Gastroesophageal sphincter (tissue), 4 donors: ENCODE measurements around the gene PRKD1. TPM values are rescaled to one million over a fixed set of nuclear protein-coding genes. Genes with fewer than 3 reads are reported as not detected.
"Not testable (repeated sequence)": the region's sequence is repeated elsewhere in the genome, so short reads cannot be mapped to it uniquely, and the experiment has no call there.

Experiments used
- ATAC-seq: fragments of 150-250 bp; one replicate; pipeline ENCODE4 v1.9.1; 2016; ENCODE audit warnings: mild to moderate bottlenecking, moderate library complexity
- H3K27ac ChIP-seq, 4 donors: fragments of 200-600 bp; sonication (generic) in 3 of 4; 1 replicate in 3 of 4; 2 replicates in 1 of 4; pipeline ENCODE4 v1.5.1; 2016 to 2019
- H3K27me3 ChIP-seq: fragments of 200-600 bp; sonication (generic); one replicate; pipeline ENCODE4 v1.5.1; 2019
- H3K36me3 ChIP-seq, 2 donors: fragments of 200-600 bp; sonication (generic); one replicate each; pipeline ENCODE4 v1.5.1; 2019; ENCODE audit warnings: control low read depth in 1 of 2
- H3K4me1 ChIP-seq, 3 donors: fragments of 200-600 bp; sonication (generic); 1 replicate in 2 of 3; 2 replicates in 1 of 3; pipeline ENCODE4 v1.5.1; 2016 to 2019; ENCODE audit warnings: control low read depth in 2 of 3
- H3K4me3 ChIP-seq, 2 donors: fragments of 200-600 bp; sonication (generic); one replicate each; pipeline ENCODE4 v1.5.1; 2019; ENCODE audit warnings: mild to moderate bottlenecking in 1 of 2, moderate library complexity in 1 of 2
- H3K9me3 ChIP-seq, 3 donors: fragments of 200-600 bp; sonication (generic); one replicate each; pipeline ENCODE4 v1.5.1; 2017 to 2019; ENCODE audit warnings: control low read depth in 2 of 3
- EP300 ChIP-seq: sonication (generic); formaldehyde crosslinking; IDR thresholded peaks from one replicate; pipeline ENCODE4 v1.6.1; 2017; ENCODE audit warnings: antibody characterized with exemption, mild to moderate bottlenecking
- POLR2A ChIP-seq, 2 donors: fragments of 450-650 bp; IDR thresholded peaks; one replicate each; pipeline ENCODE4 v1.6.1; 2017; ENCODE audit warnings: antibody characterized with exemption in 2 of 2, mild to moderate bottlenecking in 2 of 2, moderate library complexity in 1 of 2
- POLR2AphosphoS5 ChIP-seq: sonication (generic); formaldehyde crosslinking; IDR thresholded peaks from one replicate; pipeline ENCODE4 v1.6.1; 2017; ENCODE audit warnings: antibody characterized with exemption
- WGBS, 2 donors: methylation state at CpG; one replicate each; pipeline ENCODE4 v1.1.5; 2018; ENCODE audit warnings: low coverage in 1 of 2; 5-methylcytosine and 5-hydroxymethylcytosine counted together
- total RNA-seq, 4 donors: library from RNA; depleted of rRNA; stranded (reverse); fragments of >200 nt; gene quantifications; one replicate each; pipeline ENCODE4 v1.1.0, GENCODE V29; 2016
- TF ChIP-seq, protein P1 (sequence below), 4 experiments: fragments of 200-600 bp in 2 of 4; fragments of 450-650 bp in 2 of 4; sonication (generic) in 1 of 4; IDR thresholded peaks; one replicate each; pipeline ENCODE4 v1.5.1; 2017 to 2019; ENCODE audit warnings: antibody characterized with exemption in 4 of 4, mild to moderate bottlenecking in 2 of 4, moderate library complexity in 2 of 4

Gene PRKD1
- total RNA-seq, 4 donors from 2014 or later, result 11.9 to 14.3 (median 12.6) TPM

DNA sequence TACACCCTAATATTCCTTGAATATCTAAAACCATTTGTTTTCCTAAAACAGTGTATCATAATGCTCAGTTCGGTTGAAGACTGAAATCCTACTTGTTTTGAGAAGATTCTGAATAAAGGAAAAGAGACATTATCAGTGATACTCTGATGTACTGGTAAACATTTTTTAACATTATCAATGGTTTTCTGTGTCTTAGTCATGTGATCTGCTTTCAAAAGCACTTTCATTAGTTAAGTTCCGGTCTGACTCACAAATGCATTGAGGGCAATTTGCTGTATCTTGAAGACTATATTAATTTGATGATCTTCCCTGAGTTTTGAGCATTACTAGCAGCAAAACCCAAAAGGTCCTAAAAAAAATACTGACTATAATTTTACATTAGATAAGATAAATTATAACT, 145.6 kb downstream of the PRKD1 start:
- H3K4me1 ChIP-seq, result no peaks in the 10 kb centered on the region

DNA sequence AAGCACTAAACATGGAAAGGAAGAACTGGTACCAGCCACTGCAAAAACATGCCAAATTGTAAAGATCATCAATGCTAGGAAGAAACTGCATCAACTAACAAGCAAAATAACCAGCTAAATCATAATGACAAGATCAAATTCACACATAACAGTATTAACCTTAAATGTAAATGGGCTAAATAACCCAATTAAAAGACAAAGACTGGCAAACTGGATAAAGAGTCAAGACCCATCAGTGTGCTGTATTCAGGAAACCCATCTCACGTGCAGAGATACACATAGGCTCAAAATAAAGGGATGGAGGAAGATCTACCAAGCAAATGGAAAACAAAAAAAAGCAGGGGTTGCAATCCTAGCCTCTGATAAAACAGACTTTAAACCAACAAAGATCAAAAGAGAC, 150.5 kb downstream of the PRKD1 start:
- H3K4me3 ChIP-seq, H3K27me3 ChIP-seq, ATAC-seq, H3K4me1 ChIP-seq, H3K27ac ChIP-seq, H3K36me3 ChIP-seq: not testable (repeated sequence)
- WGBS, 2 donors, result no CpG with 5 or more reads among the region's 1 CpG
- H3K9me3 ChIP-seq, result peaks cover 0 to 17% (median 0%) of the 10 kb centered on the region in 3 donors

More for the DNA sequence above, 145.6 kb downstream of the PRKD1 start:
- ATAC-seq, result no peak
- no peak overlapping the region for H3K27ac ChIP-seq
- H3K27me3 ChIP-seq, result no peaks in the 10 kb centered on the region
- TF ChIP-seq EP300 (no peak), POLR2AphosphoS5 (no peak), POLR2A (IDR thresholded peaks at IDR 0.05) (no peak)
- TF ChIP-seq, protein P1, sequence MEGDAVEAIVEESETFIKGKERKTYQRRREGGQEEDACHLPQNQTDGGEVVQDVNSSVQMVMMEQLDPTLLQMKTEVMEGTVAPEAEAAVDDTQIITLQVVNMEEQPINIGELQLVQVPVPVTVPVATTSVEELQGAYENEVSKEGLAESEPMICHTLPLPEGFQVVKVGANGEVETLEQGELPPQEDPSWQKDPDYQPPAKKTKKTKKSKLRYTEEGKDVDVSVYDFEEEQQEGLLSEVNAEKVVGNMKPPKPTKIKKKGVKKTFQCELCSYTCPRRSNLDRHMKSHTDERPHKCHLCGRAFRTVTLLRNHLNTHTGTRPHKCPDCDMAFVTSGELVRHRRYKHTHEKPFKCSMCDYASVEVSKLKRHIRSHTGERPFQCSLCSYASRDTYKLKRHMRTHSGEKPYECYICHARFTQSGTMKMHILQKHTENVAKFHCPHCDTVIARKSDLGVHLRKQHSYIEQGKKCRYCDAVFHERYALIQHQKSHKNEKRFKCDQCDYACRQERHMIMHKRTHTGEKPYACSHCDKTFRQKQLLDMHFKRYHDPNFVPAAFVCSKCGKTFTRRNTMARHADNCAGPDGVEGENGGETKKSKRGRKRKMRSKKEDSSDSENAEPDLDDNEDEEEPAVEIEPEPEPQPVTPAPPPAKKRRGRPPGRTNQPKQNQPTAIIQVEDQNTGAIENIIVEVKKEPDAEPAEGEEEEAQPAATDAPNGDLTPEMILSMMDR (IDR thresholded peaks at IDR 0.05), result no peak
- no peak overlapping the region for H3K4me3 ChIP-seq
- H3K9me3 ChIP-seq, result peaks cover 0 to 6% (median 0%) of the 10 kb centered on the region in 3 donors
- 85 to 87% methylated on average over 2 of the region's 2 CpGs for WGBS, 2 donors
- no peaks in the 10 kb centered on the region for H3K36me3 ChIP-seq

DNA sequence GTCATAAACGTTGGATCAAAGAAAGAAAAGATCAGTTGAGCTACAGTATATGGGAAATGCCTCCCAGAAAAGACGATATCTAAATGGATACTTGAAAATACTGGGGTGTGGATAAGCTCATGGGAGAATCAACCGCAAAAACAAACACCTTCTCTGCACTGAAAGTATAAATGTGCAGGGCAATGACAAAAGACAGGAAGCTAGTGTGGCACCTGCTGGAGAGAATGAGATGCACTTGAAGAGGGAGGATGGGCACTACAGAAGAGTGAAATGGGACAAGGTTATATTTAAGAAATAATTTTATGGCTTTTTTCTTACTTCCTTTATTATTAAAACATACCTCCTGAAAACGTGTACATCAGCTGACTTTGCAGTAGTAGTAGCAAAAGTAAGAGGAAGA, 153.7 kb downstream of the PRKD1 start:
- Histone ChIP-seq H3K36me3 (peaks cover 0 to 5% of the 10 kb centered on the region in 2 donors), H3K27me3 (no peaks in the 10 kb centered on the region), H3K4me3 (no peak overlapping the region), H3K4me1 (no peaks in the 10 kb centered on the region), H3K27ac (no peak overlapping the region), H3K9me3 (peaks cover 0 to 24% (median 0%) of the 10 kb centered on the region in 3 donors)
- ATAC-seq, result no peak
- 64 to 67% methylated on average over 4 of the region's 4 CpGs for WGBS, 2 donors
- TF ChIP-seq POLR2A (IDR thresholded peaks at IDR 0.05) (no peak), EP300 (no peak), POLR2AphosphoS5 (no peak)
- TF ChIP-seq, protein P1 (IDR thresholded peaks at IDR 0.05), result no peak

DNA sequence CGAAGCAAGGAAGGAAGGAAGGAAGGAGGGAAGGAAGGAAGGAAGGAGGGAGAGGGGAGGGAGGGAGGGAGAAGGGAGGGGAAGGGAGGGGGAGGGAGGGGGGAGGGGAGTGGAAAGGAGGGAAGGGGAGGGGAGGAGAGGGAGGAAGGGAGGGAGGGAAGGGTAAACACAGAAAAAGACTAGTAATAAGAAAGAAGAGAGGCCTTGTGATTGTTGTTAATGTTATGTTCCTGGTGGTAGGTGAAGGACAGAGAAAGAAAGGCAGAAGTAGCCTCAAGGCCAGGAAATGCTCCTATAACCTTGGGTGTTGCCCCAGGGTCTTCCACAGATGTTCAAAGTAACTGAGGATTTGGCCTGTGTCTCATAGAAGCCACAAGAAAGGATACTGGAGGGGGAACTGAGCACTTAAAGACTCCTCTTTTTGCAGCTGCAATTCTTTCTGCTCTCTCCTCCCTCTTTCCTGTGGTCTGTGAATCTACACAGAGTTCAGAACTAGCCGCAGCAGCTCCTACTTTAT, 164.2 kb downstream of the PRKD1 start:
- H3K4me1 ChIP-seq, result no peaks in the 10 kb centered on the region

DNA sequence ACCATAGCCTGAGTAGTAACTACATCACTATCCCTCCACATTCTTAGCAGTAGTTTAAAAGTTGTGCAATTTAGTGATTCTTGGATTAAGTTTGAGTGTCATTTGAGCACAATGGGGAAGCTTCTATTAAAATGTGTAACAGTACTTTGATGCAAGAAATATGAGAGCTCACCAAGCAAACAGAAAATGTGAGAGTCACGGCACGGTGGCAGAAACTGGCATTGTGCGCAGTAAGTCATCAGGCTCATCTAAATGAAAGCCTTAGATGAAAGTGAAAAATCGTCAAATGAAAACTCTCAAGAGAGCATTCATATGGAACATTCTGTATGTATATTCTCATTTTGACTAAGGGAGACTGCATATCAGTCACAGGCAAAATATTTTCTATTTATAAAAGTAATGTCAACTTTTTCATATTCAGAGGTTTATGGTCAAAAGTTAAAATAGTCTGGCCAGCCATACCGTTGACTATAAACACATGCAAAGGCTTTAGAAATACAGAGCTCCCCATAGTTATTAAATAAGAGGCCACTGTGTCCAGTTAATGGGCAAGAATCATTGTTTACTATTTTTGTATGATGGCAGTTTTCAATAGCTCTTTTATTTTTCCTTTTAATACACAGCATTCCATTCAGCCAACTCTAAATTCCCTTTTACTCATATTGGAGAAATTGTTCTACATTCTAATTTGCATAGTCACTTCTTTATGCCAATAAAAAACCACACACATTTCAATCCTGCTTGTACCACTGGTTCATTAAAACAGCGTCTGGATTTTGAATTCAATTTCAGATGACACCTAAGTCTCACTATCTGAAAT, 167.9 kb downstream of the PRKD1 start:
- no peak overlapping the region for H3K4me3 ChIP-seq
- no peak overlapping the region for H3K27ac ChIP-seq
- H3K9me3 ChIP-seq, result no peaks in the 10 kb centered on the region
- H3K4me1 ChIP-seq, result no peaks in the 10 kb centered on the region
- no peak for ATAC-seq
- no peaks in the 10 kb centered on the region for H3K36me3 ChIP-seq
- no peak for TF ChIP-seq EP300
- TF ChIP-seq POLR2A (IDR thresholded peaks at IDR 0.05), result no peak
- no peaks in the 10 kb centered on the region for H3K27me3 ChIP-seq
- 85 to 86% methylated on average over 6 of the region's 6 CpGs for WGBS, 2 donors

More for the DNA sequence above, 164.2 kb downstream of the PRKD1 start:
- TF ChIP-seq, protein P1 (IDR thresholded peaks at IDR 0.05), result no peak
- TF ChIP-seq POLR2AphosphoS5, result no peak
- H3K27ac ChIP-seq, result no peak overlapping the region
- WGBS, 2 donors, result 56 to 88% methylated on average over 1 to 2 of the region's 2 CpGs
- H3K4me3 ChIP-seq, result no peak overlapping the region
- H3K36me3 ChIP-seq, result no peaks in the 10 kb centered on the region
- no peaks in the 10 kb centered on the region for H3K9me3 ChIP-seq
- no peaks in the 10 kb centered on the region for H3K27me3 ChIP-seq
- ATAC-seq, result no peak

DNA sequence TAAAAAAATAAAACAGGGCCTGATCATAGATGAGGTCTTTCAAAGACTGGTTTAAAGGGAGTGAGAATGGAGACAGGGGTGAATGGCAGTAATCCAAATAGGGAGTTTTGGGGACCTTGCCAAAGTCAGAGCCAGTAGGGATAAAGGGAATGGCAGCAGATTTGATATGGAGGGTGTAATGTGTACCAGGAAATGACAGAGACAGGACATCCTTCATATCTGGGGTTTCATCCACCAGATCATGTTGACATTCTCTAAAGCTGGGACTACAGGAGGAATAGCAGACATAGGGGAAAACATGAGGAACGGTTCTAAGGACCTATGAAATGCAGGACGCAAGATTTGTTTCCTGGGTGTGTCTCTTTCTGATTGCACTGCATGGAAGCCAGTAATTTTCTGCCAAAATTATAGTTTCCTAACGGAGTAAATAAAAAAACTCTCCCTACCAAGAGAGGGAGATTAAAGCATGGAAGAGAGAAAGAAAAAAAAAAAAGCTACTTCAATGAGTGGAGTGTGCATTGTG, 169.9 kb downstream of the PRKD1 start:
- no peak for ATAC-seq
- no peaks in the 10 kb centered on the region for H3K27me3 ChIP-seq
- no peak overlapping the region for H3K27ac ChIP-seq
- H3K4me1 ChIP-seq, result no peaks in the 10 kb centered on the region
- TF ChIP-seq POLR2AphosphoS5 (no peak), POLR2A (IDR thresholded peaks at IDR 0.05) (no peak), EP300 (no peak)
- TF ChIP-seq, protein P1 (IDR thresholded peaks at IDR 0.05), result no peak
- no peaks in the 10 kb centered on the region for H3K9me3 ChIP-seq
- no peaks in the 10 kb centered on the region for H3K36me3 ChIP-seq
- no peak overlapping the region for H3K4me3 ChIP-seq
- 55 to 75% methylated on average over 3 of the region's 3 CpGs for WGBS, 2 donors
